Lung (tissue), 12 donors: Measurements from ENCODE around the gene PXK. TPM values are rescaled to one million over a fixed set of nuclear protein-coding genes. Genes with fewer than 3 reads are reported as not detected.

Experiments
- ATAC-seq: fragments of 200-7000 bp; cut with Tn5 transposase; one replicate; pipeline ENCODE4 v1.9.1; 2020; ENCODE audit warnings: moderate number of reproducible peaks; ENCODE audit not compliant: insufficient read depth, low FRiP score
- DNase-seq, 3 donors: peaks; one replicate each; pipeline ENCODE4 v3.0.0-alpha.2; 2013 to 2017
- H3K27ac ChIP-seq, 2 donors: one replicate each; pipeline ENCODE4 v1.5.1; 2013; ENCODE audit warnings: mild to moderate bottlenecking in 2 of 2, moderate library complexity in 2 of 2, control low read depth in 1 of 2, inconsistent platforms in 1 of 2, low read depth in 1 of 2, low read length in 1 of 2
- H3K27me3 ChIP-seq, 3 donors: one replicate each; pipeline ENCODE4 v1.5.1; 2013; ENCODE audit warnings: low read length in 2 of 3; ENCODE audit not compliant: control insufficient read depth in 3 of 3, insufficient read depth in 3 of 3
- H3K36me3 ChIP-seq, 4 donors: one replicate each; pipeline ENCODE4 v1.5.1; 2013; ENCODE audit warnings: low read length in 4 of 4, mild to moderate bottlenecking in 1 of 4, moderate library complexity in 1 of 4; ENCODE audit not compliant: control insufficient read depth in 4 of 4, insufficient read depth in 4 of 4
- H3K4me1 ChIP-seq, 5 donors: one replicate each; pipeline ENCODE4 v1.5.1; 2013; ENCODE audit warnings: low read length in 5 of 5, mild to moderate bottlenecking in 2 of 5, moderate library complexity in 1 of 5; ENCODE audit not compliant: control insufficient read depth in 5 of 5, insufficient read depth in 5 of 5
- H3K4me3 ChIP-seq: one replicate; pipeline ENCODE4 v1.5.1; 2013; ENCODE audit warnings: mild to moderate bottlenecking, control low read depth, moderate library complexity
- H3K9ac ChIP-seq, 2 donors: one replicate each; pipeline ENCODE4 v1.5.1; 2013; ENCODE audit warnings: low read length in 2 of 2, control low read depth in 1 of 2; ENCODE audit not compliant: insufficient read depth in 1 of 2
- H3K9me3 ChIP-seq, 4 donors: one replicate each; pipeline ENCODE4 v1.5.1; 2013; ENCODE audit warnings: low read length in 3 of 4, mild to moderate bottlenecking in 1 of 4, moderate library complexity in 1 of 4; ENCODE audit not compliant: control insufficient read depth in 4 of 4, insufficient read depth in 3 of 4
- CTCF ChIP-seq: IDR thresholded peaks from 2 replicates; pipeline ENCODE4 v1.5.1; 2012; ENCODE audit warnings: mild to moderate bottlenecking; ENCODE audit errors: control extremely low read depth, extremely low read depth
- WGBS, 2 donors: extraction: QIAGEN DNeasy Blood & Tissue Kit; methylation state at CpG; one replicate each; pipeline ENCODE4 v1.1.7; 2013; 5-methylcytosine and 5-hydroxymethylcytosine counted together
- polyA plus RNA-seq, 2 donors: library from polyadenylated mRNA; stranded (reverse); fragments of 200-250 nt; gene quantifications; one replicate each; pipeline ENCODE4 v1.2.1, GENCODE V29; 2013
- total RNA-seq, 2 donors: library from RNA; depleted of rRNA in 1 of 2; stranded (reverse); fragments of >200 nt in 1 of 2; gene quantifications; one replicate each; pipeline ENCODE4 v1.2.1, GENCODE V29; 2014 to 2021
- donor health status: control.
- donor health status: control.
- donor health status: Bipolar disorder and iron deficiency.
- donor health status: healthy.
- donor health status: DM: yes; HTN: yes; CAD: no.

PXK gene
- total and polyA plus RNA-seq, 4 donors = 6.0 to 41.7 (median 22.1) TPM

GRCh38 chr3:58323529-58324390 is 8.9 kb upstream of the PXK start:
- WGBS, 2 donors = 88 to 95% methylated on average over 3 of the region's 3 CpGs
- Histone ChIP-seq H3K4me3 (no peak overlapping the region), H3K4me1 (peaks cover 3 to 7% (median 6%) of the 10 kb centered on the region in 5 donors), H3K9ac (no peak overlapping the region), H3K9me3 (no peaks in the 10 kb centered on the region), H3K27ac (no peak overlapping the region), H3K27me3 (no peaks in the 10 kb centered on the region), H3K36me3 (peaks cover 0 to 9% (median 3%) of the 10 kb centered on the region in 4 donors)
- TF ChIP-seq CTCF = no peak
- DNase-seq (no peak), ATAC-seq (no peak)

- no peak overlapping the region for H3K4me3 ChIP-seq
- H3K27me3 ChIP-seq = no peaks in the 10 kb centered on the region
- H3K36me3 ChIP-seq = peaks cover 0 to 5% (median 0%) of the 10 kb centered on the region in 4 donors
- DNase-seq (no peak), ATAC-seq (no peak)
- no peaks in the 10 kb centered on the region for H3K9me3 ChIP-seq
- peak overlapping the region in 1 of 2 donors; percentile 2 for H3K27ac ChIP-seq
- no peak overlapping the region for H3K9ac ChIP-seq
- TF ChIP-seq CTCF = no peak
- peaks cover 3 to 7% (median 6%) of the 10 kb centered on the region in 5 donors for H3K4me1 ChIP-seq
- WGBS, 2 donors = 76 to 78% methylated on average over 7 of the region's 7 CpGs
Observed at GRCh38 chr3:58324391-58325390, 8.0 kb upstream of the PXK start.

GRCh38 chr3:58325525-58325992 is 7.1 kb upstream of the PXK start:
- Histone ChIP-seq H3K27ac (peak overlapping the region in 1 of 2 donors; percentile 65), H3K9me3 (no peaks in the 10 kb centered on the region), H3K27me3 (no peaks in the 10 kb centered on the region), H3K9ac (no peak overlapping the region), H3K4me3 (no peak overlapping the region), H3K4me1 (peaks cover 3 to 7% (median 6%) of the 10 kb centered on the region in 5 donors), H3K36me3 (peaks cover 0 to 5% (median 0%) of the 10 kb centered on the region in 4 donors)
- ATAC-seq (no peak), DNase-seq (peak in 2 of 3 donors; percentile 21 to 31)
- no peak for TF ChIP-seq CTCF
- WGBS, 2 donors = 47 to 48% methylated on average over 2 of the region's 2 CpGs
